Aortic smooth muscle cell (primary cell): ENCODE data around the gene TMC4. TPM values are rescaled to one million over a fixed set of nuclear protein-coding genes. Genes with fewer than 3 reads are reported as not detected.

Experiments used
- total RNA-seq: library from RNA; depleted of rRNA; stranded (reverse); fragments of >200 nt; gene quantifications from 2 replicates; pipeline ENCODE4 v1.2.3, GENCODE V29; 2014

TMC4 gene, protein sequence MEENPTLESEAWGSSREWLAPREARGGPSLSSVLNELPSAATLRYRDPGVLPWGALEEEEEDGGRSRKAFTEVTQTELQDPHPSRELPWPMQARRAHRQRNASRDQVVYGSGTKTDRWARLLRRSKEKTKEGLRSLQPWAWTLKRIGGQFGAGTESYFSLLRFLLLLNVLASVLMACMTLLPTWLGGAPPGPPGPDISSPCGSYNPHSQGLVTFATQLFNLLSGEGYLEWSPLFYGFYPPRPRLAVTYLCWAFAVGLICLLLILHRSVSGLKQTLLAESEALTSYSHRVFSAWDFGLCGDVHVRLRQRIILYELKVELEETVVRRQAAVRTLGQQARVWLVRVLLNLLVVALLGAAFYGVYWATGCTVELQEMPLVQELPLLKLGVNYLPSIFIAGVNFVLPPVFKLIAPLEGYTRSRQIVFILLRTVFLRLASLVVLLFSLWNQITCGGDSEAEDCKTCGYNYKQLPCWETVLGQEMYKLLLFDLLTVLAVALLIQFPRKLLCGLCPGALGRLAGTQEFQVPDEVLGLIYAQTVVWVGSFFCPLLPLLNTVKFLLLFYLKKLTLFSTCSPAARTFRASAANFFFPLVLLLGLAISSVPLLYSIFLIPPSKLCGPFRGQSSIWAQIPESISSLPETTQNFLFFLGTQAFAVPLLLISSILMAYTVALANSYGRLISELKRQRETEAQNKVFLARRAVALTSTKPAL
- total RNA-seq, result 0.31 TPM in 1 of 2 replicates, not detected in the other

GRCh38 chr19:54172471-54173358, at the start of gene TMC4:
TMC4 (minus strand) TSS chr19:54173160; CDS start chr19:54173117, 43 bp downstream.

DNA sequence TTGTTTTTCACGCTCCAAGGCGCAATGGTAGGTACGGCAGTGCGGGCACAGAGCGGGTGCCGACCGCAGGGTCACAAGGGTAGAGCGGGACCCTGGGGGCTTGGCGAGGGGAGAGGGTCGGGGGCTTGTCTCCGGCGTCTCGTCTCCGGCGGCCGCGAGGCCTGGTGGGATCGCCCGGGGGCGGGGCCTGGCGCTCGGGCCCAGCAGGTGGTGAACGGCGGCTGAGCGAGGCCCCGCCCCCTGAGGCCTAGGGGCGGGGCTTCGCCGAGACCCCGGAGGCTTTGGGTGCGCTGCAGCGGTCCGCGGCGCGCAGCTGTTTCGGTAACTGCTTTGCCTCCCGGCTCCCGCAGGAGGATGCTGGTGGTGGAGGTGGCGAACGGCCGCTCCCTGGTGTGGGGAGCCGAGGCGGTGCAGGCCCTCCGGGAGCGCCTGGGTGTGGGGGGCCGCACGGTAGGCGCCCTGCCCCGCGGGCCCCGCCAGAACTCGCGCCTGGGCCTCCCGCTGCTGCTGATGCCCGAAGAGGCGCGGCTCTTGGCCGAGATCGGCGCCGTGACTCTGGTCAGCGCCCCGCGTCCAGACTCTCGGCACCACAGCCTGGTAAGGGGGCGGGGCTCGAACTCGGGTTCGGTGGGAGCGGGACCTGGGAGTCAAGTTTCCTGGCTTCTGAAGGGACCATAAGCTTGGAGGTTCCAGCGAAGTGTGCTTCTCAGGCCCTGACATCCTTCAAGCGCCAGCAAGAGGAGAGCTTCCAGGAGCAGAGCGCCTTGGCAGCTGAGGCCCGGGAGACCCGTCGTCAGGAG, 18.3 kb upstream of the TMC4 start, which contains the start of gene TSEN34:
TSS of gene TSEN34 (plus strand) at position 298 of the 800 bp plus-strand sequence. CDS start at position 355, 57 bp downstream.

DNA sequence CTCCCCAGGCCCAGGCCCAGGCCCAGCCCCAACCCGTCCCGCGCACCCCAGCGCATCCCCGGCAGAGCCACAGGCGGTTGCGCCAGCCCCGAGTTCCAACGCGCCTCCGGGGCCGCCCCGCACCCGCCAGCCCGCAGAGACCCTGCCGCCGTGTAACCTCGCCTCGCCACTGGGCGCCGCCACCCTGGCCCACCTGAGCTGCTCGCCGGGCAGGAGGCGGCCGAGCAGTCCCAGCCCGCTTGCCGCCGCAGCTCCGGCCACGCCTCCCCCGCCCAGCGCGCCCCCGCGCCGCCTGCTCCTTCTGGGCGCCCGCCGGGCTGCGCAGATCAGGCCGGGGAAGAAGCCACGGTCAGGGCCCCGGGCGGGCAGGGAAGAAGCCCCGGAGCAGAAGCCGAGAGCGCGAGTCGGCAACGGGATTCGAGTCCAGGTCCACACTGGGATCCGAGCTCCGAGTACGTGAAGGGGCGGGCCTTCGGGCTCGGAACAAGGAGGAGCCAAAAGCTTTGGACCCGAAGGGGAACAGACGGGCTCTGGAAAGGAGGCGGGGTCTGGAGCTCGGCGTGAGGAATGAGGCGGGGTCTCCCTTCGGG, 16.3 kb upstream of the TMC4 start, which contains the start of gene MBOAT7:
TSS of gene MBOAT7 (minus strand) at position 436 of the 590 bp plus-strand sequence. CDS start 1,072 bp downstream, outside the sequence.

DNA sequence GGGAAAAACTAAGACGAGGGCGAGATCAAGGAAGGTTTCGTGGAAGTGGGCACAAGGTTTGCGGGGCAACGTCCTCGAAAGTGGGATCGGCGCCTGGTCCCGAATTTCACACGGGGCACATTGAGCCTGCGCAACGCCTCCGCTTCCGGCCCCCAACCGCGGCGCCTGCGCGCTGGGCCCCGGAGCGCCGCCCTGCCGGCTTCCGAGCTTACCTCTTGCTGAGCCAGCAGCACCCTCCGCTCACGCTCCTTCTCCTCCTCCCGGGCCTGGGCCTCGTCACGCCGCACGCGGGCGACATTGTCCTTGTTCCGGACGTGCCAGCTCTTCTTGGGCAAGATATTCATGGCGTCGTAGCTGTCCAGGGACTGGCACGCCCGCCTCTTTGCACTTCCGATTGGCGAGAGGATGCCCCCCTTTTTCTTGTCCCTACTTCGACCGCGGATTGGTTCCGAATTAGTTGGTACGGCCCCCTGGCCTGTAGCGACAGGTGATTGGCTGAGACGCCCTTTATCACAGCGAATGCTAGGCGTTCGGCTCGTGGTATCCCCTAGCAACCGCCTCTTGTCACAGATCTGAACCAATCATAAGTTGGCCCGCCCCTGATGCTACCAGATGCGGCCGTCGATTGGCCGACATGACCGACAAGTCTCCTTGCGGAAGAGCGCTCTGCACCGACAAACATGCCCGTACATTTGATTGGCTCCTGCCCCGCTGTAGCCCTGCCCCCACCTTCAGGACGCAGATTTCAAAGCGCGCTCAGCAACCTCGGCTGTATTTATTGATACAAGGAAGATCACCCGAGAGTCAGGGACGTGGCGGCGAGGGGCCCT, 13.4 kb downstream of the TMC4 start, which contains the start of gene LENG1:
TSS of gene LENG1 (minus strand) at position 370 of the 830 bp plus-strand sequence. CDS start at position 344, 26 bp downstream.

DNA sequence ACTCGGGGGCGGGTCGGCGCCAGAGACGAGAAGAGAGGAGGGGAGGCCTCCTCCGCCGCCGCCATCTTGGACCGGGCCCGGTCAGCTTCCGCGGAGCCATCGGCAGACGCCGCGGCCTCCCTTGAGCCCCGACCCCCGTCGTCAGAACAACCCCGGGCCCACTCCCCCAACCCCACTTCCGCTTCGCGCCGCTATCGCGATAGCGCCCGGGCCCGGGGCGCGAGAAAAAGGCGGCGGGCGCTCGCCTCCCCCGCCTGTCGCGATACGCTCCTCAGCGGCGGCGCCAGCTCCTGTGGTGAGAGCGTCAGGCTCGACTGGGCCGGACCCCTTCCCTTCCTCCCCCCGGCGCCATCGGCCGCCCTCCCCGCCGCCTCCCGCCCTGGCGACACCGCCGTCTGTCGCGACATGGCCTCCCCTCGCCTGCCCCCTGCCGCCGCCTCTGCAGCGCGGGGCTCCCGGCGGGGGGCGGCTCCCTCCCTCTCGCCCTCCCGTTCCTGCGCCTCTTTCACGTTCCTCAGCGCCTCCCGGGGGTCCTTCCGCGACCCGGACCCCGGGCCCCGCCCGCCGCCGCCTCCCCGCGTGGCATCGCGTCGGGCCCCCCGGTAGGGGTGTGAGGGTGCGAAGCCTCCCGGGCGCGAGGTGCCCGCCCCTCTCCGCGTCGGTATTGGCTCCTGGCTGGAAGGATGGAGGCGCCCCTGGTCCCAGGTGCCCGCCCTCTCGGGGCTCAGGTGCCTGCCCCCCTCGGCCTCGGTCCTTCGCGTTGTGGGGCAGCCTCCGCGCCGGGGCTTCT, 35.1 kb downstream of the TMC4 start, which contains the start of gene CNOT3:
TSS of gene CNOT3 (plus strand) at position 64 of the 790 bp plus-strand sequence. CDS start 5,217 bp downstream, outside the sequence.

DNA sequence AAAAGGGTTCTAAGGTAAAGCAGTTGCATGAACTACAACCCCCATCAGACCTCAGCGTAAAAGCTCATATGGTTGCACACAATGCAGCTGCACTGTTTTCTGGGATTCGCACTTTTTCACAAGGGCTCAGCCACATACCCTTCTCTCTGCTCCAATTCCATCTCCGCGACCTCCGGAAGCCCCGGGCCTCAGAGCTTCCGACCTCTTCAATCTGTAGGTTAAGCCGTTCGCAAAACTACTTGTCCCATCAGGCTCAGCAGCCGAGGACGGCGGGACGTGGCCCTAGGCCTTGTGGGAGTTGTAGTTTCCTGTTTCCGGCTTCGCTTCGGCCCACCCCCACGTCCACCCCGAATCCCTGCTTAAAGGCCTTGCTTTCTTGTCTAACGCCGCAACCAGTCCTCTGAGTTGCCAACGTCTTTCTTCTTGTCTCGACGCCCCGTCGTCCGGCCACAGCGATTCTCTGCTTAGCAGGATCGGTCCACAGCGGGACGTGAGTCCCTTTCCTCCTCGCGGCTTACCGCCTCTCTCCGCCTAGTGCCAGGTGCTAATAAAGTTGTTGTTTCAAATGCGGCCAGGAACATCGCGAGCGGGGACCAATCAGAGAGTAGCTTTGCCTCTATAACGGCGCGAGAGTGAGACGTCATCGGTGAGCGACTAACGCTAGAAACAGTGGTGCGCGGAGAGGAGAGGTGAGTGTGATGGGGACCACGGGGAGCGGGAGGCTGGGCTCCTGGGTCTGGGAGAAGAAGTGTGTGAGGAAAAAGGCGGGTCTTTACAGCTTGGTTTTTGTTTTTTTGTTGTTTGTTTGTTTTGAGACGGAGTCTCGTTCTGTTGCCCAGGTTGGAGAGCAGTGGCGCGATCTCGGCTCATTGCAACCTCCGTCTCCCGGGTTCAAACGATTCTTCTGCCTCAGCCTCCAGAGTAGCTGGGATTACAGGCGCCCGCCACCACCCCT, 57.6 kb downstream of the TMC4 start, which contains the start of the genes PRPF31 and TFPT:
TSS of gene PRPF31 (plus strand) at position 646 of the 955 bp plus-strand sequence. CDS start 2,525 bp downstream, outside the sequence.
TSS of gene TFPT (minus strand) at position 549 of the 955 bp plus-strand sequence. CDS start at position 161, 388 bp downstream.

Other genes with a start within 250 kb of the TMC4 start
- gene CACNG8, start 210.2 kb downstream of the TMC4 start, total RNA-seq, result 0.12 and 0.26 TPM in 2 replicates
- gene CACNG6, start 181.5 kb downstream of the TMC4 start, total RNA-seq, result 0.37 and 0.53 TPM in 2 replicates
- not detected in 2 replicates for gene VSTM1, start 109.3 kb downstream of the TMC4 start, total RNA-seq
- gene TARM1, start 91.8 kb downstream of the TMC4 start, total RNA-seq, result not detected in 2 replicates
- gene OSCAR, start 72.4 kb downstream of the TMC4 start, total RNA-seq, result 0.06 and 0.13 TPM in 2 replicates
- gene NDUFA3, start 70.3 kb downstream of the TMC4 start, total RNA-seq, result 19.5 and 23.3 TPM in 2 replicates
- 20.6 and 26.0 TPM in 2 replicates for gene TFPT, start 57.5 kb downstream of the TMC4 start, total RNA-seq
- gene PRPF31, start 57.4 kb downstream of the TMC4 start, total RNA-seq, result 54.7 and 58.1 TPM in 2 replicates
- gene CNOT3, start 35.4 kb downstream of the TMC4 start, total RNA-seq, result 11.0 and 15.3 TPM in 2 replicates
- 7.3 and 7.9 TPM in 2 replicates for gene LENG1, start 13.4 kb downstream of the TMC4 start, total RNA-seq
- gene MBOAT7, start 16.4 kb upstream of the TMC4 start, total RNA-seq, result 22.6 and 24.0 TPM in 2 replicates
- gene TSEN34, start 18.1 kb upstream of the TMC4 start, total RNA-seq, result 38.7 and 39.7 TPM in 2 replicates
- 2,262 and 2,314 TPM in 2 replicates for gene RPS9, start 27.7 kb upstream of the TMC4 start, total RNA-seq
- gene LILRB3, start 49.8 kb upstream of the TMC4 start, total RNA-seq, result not detected in 2 replicates
- not detected in 2 replicates for gene LILRA6, start 69.6 kb upstream of the TMC4 start, total RNA-seq
- not detected in 2 replicates for gene LILRB5, start 84.1 kb upstream of the TMC4 start, total RNA-seq
- not detected in 2 replicates for gene LILRB2, start 108.0 kb upstream of the TMC4 start, total RNA-seq
- gene LILRA5, start 140.0 kb upstream of the TMC4 start, total RNA-seq, result not detected in 2 replicates
- gene LILRA4, start 166.0 kb upstream of the TMC4 start, total RNA-seq, result not detected in 2 replicates
- gene LAIR1, start 191.8 kb upstream of the TMC4 start, total RNA-seq, result not detected in 2 replicates
- not detected in 2 replicates for gene TTYH1, start 242.3 kb upstream of the TMC4 start, total RNA-seq